ENCODE results near the gene CLUH.
"Not testable (repeated sequence)": the region's sequence is repeated elsewhere in the genome, so short reads cannot be mapped to it uniquely, and the experiment has no call there.

CLUH gene

GRCh38 chr17:2701161-2701995 is 10.2 kb downstream of the CLUH start:
- no peak for DNase-seq

- no peak for DNase-seq
Observed at GRCh38 chr17:2700491-2701141, 10.9 kb downstream of the CLUH start.

GRCh38 chr17:2700030-2700490 is 11.5 kb downstream of the CLUH start:
- DNase-seq = no peak

GRCh38 chr17:2699216-2699805 is 12.3 kb downstream of the CLUH start:
- not testable (repeated sequence) for DNase-seq

DNA sequence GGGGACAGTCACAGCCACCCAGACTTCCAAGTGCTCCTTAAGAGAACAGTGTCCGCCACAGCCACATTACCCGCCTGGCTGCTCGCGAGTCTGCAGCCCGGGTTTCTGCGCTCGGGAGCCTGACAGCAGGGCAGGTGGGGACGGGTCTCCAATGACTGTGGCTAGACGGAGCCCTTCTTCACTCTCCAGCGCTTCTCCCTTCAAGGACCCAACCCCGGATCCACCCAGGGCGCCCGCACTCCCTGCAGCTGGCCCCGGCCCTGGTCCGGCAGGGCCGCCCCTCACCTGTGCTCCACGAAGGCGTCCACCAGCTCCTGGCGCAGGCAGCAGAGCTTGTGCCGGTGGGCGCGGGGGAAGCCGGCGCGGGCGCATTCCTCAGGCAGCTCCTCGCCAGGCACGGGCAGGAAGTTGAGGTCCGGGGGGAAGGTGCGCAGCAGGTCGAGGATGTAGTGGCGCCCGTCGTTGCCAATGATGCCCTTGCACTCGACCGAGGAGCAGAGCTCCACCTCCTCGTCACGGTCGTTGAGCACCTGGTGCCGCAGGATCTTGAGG is 13.9 kb downstream of the CLUH start:
- DNase-seq = no peak

DNA sequence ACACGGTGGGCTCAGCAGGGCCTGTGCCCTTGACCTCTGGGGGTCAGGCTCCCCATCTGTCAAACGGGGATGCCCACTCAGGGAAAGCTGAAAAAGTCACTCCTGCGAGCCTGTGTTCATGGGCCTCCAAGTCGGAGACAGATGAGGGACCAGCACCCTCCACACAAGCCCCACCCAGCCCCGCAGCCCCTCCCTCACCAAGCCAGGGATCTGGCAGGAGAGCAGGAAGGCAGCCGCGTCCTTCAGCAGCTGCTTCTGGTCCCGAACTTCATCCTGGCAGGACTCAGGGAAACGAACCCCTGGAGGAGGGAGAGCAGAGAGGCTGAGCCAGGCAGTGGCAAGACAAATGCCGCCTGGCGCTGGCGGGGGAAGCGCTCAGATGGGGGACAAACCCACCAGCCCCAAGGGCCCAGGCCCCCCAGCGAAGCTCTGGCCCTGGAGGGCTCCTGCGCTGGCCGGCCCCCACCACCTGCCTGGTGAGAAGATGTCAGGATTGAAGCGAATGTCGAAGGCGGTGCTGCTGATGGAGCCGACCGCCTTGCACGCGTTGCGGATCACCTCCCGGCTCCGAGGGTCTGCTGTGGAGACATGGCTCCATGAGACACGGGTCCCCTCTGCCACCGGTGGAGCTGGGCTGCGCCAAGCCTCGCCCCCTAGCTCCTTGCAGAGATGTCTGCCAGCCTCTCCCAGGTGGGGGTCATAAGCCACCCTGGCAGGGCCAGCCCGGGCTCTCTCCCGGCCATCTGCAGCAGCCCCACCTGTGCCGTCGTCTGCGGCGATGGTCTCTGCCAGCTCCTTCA is 15.4 kb downstream of the CLUH start:
- peak; percentile 2 for DNase-seq

GRCh38 chr17:2695243-2695960 is 16.2 kb downstream of the CLUH start:
- peak; percentile 0 for DNase-seq

DNA sequence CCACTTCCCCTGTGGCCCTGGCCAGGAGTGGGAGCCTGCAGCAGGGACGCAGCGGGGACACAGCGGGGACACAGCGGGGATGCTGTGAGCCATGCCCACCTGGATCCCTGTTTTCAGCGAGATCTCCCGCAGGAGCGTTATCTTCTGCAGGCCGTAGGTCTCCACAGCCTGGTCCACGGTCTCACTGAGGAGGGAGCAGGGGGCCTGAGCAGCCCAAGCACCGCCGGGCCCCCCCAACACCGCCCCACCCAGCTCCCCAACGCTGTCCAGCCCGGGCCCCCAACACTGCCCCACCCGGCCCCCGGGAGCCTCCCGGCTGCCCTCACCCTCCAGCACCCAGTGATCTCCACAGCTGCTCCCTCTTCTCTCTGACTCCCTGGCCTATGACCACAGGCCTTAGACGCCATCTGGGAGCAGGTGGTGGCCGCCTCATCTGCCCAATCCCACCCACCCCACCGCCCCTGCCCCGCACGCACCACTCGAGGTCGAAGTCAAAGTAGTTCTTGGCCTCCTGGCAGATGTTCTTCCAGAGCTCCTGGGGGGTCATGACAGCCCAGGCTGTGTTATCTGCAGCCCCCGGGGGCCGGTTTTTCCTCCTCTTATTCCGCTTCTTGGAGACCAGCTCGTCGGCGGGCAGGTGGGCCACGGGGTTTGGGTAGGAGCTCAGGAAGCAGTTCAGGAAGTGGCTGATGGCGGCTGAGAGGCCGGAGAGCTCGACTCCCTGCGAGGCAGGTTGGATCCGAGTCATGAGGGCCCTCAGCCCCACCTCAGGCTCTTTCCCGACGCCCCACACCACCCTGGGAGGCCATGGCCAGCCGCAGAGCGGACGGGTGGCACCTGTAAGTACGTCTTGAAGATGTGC is 17.0 kb downstream of the CLUH start:
- DNase-seq = no peak

- no peak for DNase-seq
Observed at GRCh38 chr17:2693561-2694380, 17.8 kb downstream of the CLUH start.

DNA sequence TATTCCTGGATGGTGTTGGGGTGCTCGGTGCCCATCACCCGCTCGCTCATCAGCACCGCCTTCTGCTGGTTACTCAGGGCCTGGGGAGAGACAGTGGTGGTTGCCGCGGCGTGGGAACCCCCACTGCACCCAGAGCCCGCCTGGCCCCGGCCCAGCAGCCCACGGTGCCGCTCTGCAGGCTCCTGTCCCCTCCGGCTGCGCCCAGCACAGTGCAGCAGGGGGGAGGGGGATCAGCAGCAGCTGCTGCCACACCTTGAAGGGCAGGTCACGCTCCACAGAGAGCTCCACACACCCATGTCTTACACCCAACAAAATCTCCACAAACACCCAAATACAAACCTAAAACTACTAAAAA is 18.8 kb downstream of the CLUH start:
- DNase-seq = no peak

GRCh38 chr17:2691965-2692780 is 19.4 kb downstream of the CLUH start:
- no peak for DNase-seq

DNA sequence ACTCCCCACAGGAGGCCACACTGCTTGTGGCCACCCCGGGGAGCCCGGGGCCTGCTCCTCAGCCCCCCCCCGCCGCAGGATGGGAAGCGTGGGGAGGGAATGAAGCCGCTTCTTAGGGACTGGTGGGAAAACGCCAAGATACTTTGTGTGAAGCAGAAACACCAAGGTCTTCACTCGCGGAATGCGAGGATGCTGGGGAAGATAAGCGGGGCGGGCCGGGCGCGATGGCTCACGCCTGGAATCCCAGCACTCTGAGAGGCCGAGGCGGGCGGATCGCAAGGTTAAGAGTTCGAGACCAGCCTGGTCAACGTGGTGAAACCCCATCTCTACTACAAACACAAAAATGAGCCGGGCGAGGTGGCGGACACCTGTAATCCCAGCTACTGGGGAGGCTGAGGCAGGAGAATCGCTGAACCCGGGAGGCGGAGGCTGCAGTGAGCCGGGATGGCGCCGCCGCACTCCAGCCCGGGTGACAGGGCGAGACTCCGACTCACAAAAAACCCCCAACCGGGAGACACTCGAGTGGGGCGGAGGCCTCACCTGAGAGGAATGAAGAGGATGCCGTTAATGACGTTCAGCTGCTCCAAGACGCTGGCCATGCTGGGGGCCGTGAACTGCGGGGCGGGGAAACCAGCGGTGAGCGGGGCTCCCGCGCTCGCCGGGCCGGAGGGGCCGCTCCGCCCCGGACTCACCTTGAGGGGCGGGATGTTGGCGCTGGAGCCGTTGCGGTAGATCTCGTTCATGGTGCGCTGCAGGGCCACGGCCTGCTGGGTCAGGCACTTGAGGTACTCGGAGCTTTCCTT is 20.3 kb downstream of the CLUH start:
- no peak for DNase-seq

GRCh38 chr17:2690165-2691068 is 21.1 kb downstream of the CLUH start:
- no peak for DNase-seq

- peak; percentile 2 for DNase-seq
Observed at GRCh38 chr17:2689411-2690164, 22.0 kb downstream of the CLUH start.

DNA sequence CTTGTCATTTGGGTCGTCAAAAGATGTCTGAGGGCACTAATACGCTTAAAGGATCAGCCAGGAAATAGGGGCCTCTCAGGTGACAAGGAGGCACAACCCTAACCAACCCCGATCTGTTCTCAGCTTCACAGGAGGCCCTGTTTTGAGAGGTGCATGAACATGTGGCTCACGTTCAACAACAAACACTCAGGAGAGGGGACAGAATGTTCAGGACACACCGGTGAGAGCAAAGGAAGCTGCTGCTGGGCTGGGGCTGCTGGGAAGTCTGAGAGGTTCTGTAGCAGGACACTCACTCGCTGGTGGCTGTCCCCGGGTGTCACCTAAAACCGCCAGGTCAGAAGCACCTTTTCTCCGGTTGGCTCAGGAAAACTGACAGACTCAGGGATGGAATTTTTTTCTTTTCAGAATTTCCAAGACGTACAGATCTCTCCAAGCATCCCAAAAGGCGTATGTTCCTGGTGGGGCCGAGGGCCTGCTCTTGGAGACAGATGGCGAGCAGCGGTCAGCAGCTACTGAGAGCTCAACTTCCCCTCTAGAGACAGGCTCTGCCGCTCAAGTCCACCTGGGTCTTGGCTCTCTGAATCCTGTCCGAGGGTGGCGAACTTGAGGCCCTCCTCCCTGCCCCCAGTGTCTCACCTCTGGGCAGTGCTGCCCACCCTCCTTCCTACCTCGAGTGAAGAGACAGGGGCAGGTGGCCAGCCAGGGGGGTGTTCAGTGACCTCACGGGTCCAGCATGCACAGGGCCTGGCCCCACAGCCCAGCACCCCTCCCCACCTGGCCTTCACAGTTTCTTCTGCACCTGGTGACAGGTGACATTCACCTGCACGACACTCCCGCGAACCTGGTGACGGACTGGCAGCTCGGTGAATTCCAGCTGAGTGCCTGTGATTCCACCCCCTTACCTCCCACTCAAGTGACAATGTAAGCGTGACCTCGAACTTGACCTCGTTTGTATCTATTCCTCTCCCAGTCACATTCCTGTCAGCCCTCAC is 22.9 kb downstream of the CLUH start:
- DNase-seq = no peak
